Stomach (tissue), 4 donors: ENCODE measurements around the gene CDK5RAP3.
A peak's percentile ranks its signal among the peaks of the same experiment; 100 is the strongest.

Experiments used
- EP300 ChIP-seq: sonication (generic); formaldehyde crosslinking; IDR thresholded peaks from one replicate; pipeline ENCODE4 v1.6.1; 2017; ENCODE audit warnings: antibody characterized with exemption
- POLR2A ChIP-seq, 4 donors: fragments of 450-650 bp; IDR thresholded peaks; one replicate each; pipeline ENCODE4 v1.6.1; 2016; ENCODE audit warnings: antibody characterized with exemption in 4 of 4, control low read depth in 2 of 4, mild to moderate bottlenecking in 1 of 4, moderate library complexity in 1 of 4
- POLR2AphosphoS5 ChIP-seq, 3 donors: sonication (generic); formaldehyde crosslinking; IDR thresholded peaks; one replicate each; pipeline ENCODE4 v1.6.1; 2016; ENCODE audit warnings: antibody characterized with exemption in 3 of 3
- TF ChIP-seq, protein P1 (sequence below), 7 experiments: fragments of 450-650 bp in 4 of 7; fragments of 200-600 bp in 3 of 7; sonication (generic) in 3 of 7; IDR thresholded peaks; one replicate each; pipeline ENCODE4 v1.5.1; 2016 to 2019; ENCODE audit warnings: antibody characterized with exemption in 7 of 7, control low read depth in 2 of 7, mild to moderate bottlenecking in 1 of 7

DNA sequence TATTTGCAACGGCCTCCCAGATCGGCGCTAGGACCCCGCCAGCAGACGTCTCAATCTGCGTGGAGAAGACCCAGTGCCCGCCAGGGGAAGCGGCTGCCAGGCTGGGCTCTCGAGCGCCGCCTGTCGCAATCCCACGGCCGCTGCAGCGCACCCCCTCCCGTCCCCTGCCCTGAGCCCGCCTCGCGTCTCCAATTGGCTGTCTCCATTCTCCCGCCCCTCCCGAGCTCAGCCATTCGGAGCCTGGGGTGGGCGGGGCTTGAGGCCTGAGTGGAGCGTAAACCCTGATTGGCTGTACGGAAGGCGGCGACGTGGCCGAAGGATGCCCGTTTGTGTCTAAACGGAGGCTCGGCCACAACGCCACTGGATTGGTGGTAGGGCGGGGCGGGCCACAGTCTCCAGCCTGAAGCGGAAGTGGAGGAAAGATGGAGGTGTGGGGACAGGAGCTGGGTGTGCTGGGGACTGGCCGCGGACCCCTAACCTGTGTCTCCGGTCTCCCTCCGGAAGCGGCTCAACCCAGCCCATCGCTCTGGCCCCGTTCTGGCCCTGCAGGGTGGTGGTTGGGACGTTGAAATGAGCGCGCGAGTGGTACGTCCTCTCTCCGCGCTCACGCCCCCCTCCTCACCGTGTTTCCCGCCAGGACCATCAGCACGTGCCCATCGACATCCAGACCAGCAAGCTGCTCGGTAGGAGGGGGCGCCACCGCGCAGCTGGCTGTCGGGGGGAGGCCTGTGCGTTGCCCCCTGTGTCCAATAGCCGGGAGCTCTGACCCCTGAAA, at the start of gene CDK5RAP3:
- TF ChIP-seq POLR2A (IDR thresholded peaks at IDR 0.05) (peak in 2 of 4 donors; percentile 63 to 78), POLR2AphosphoS5 (IDR thresholded peaks at IDR 0.05) (peak; percentile 70 to 96 (median 93)), EP300 (no peak)
- TF ChIP-seq, protein P1, sequence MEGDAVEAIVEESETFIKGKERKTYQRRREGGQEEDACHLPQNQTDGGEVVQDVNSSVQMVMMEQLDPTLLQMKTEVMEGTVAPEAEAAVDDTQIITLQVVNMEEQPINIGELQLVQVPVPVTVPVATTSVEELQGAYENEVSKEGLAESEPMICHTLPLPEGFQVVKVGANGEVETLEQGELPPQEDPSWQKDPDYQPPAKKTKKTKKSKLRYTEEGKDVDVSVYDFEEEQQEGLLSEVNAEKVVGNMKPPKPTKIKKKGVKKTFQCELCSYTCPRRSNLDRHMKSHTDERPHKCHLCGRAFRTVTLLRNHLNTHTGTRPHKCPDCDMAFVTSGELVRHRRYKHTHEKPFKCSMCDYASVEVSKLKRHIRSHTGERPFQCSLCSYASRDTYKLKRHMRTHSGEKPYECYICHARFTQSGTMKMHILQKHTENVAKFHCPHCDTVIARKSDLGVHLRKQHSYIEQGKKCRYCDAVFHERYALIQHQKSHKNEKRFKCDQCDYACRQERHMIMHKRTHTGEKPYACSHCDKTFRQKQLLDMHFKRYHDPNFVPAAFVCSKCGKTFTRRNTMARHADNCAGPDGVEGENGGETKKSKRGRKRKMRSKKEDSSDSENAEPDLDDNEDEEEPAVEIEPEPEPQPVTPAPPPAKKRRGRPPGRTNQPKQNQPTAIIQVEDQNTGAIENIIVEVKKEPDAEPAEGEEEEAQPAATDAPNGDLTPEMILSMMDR (IDR thresholded peaks at IDR 0.05), result peak in 6 of 7 experiments; percentile 86 to 99 (median 96)
